Ovary (tissue), 3 donors: Measurements from ENCODE around the gene HOXA6.

ENCODE experiments used
- CTCF ChIP-seq, 3 donors: fragments of 450-650 bp in 2 of 3; fragments of 200-600 bp in 1 of 3; IDR thresholded peaks; one replicate each; pipeline versions ENCODE4 v1.5.1 to v1.8.0; 2016 to 2022; ENCODE audit warnings: antibody characterized with exemption in 3 of 3, mild to moderate bottlenecking in 1 of 3
- POLR2A ChIP-seq: fragments of 450-650 bp; IDR thresholded peaks from one replicate; pipeline ENCODE4 v1.6.1; 2017; ENCODE audit warnings: antibody characterized with exemption, mild to moderate bottlenecking, moderate library complexity
- donor health status: DM: no; HTN: no; CAD: no.

- TF ChIP-seq POLR2A (no peak), CTCF (IDR thresholded peaks at IDR 0.05) (no peak)
Observed at GRCh38 chr7:27121684-27122076, 25.9 kb downstream of the HOXA6 start.
